Neutrophil (primary cell): Measurements from ENCODE around the gene SULT1E1.

ENCODE experiments used
- H3K27ac ChIP-seq: fragments of 200-600 bp; sonication (generic); 2 replicates; pipeline ENCODE4 v1.5.1; 2016; ENCODE audit warnings: mild to moderate bottlenecking, moderate library complexity
- H3K27me3 ChIP-seq: fragments of 200-600 bp; sonication (generic); 2 replicates; pipeline ENCODE4 v1.6.0; 2016; ENCODE audit warnings: mild to moderate bottlenecking
- H3K36me3 ChIP-seq: fragments of 200-600 bp; sonication (generic); 2 replicates; pipeline ENCODE4 v1.5.1; 2017
- H3K4me1 ChIP-seq, 2 experiments: fragments of 200-600 bp in 1 of 2; sonication (generic) in 1 of 2; 1 replicate in 1 of 2; 2 replicates in 1 of 2; pipeline versions ENCODE4 v1.5.1 to v1.6.1; 2013 to 2016; ENCODE audit warnings: low read depth in 1 of 2, low read length in 1 of 2, mild to moderate bottlenecking in 1 of 2, moderate library complexity in 1 of 2; ENCODE audit not compliant: control insufficient read depth in 1 of 2, insufficient read depth in 1 of 2
- H3K4me3 ChIP-seq, 2 experiments: fragments of 200-600 bp in 1 of 2; sonication (generic) in 1 of 2; 1 replicate in 1 of 2; 2 replicates in 1 of 2; pipeline ENCODE4 v1.5.1; 2013 to 2016; ENCODE audit warnings: low read depth in 1 of 2, low read length in 1 of 2, mild to moderate bottlenecking in 1 of 2, moderate library complexity in 1 of 2
- H3K9me3 ChIP-seq: fragments of 200-600 bp; sonication (generic); 2 replicates; pipeline ENCODE4 v1.5.1; 2016
- CTCF ChIP-seq: fragments of 200-600 bp; sonication (generic); IDR thresholded peaks from 2 replicates; pipeline ENCODE4 v1.5.1; 2016; ENCODE audit warnings: antibody characterized with exemption

SULT1E1 gene

GRCh38 chr4:69894186-69894585, 34.2 kb upstream of the SULT1E1 start:
- no peak overlapping the region for H3K4me3 ChIP-seq
- no peaks in the 10 kb centered on the region for H3K9me3 ChIP-seq
- H3K27ac ChIP-seq = no peak overlapping the region
- H3K27me3 ChIP-seq = peaks cover 16% of the 10 kb centered on the region
- no peaks in the 10 kb centered on the region for H3K36me3 ChIP-seq
- no peak for TF ChIP-seq CTCF
- no peaks in the 10 kb centered on the region for H3K4me1 ChIP-seq

- Histone ChIP-seq H3K27me3 (no peaks in the 10 kb centered on the region), H3K36me3 (no peaks in the 10 kb centered on the region), H3K27ac (no peak overlapping the region), H3K4me3 (no peak overlapping the region), H3K9me3 (no peaks in the 10 kb centered on the region), H3K4me1 (no peaks in the 10 kb centered on the region)
- TF ChIP-seq CTCF = no peak
These were observed 28.4 kb upstream of the SULT1E1 start for GRCh38 chr4:69888336-69888735.

GRCh38 chr4:69882150-69882549, 22.2 kb upstream of the SULT1E1 start:
- Histone ChIP-seq H3K36me3 (no peaks in the 10 kb centered on the region), H3K27ac (no peak overlapping the region), H3K4me1 (no peaks in the 10 kb centered on the region), H3K9me3 (no peaks in the 10 kb centered on the region), H3K27me3 (no peaks in the 10 kb centered on the region), H3K4me3 (no peak overlapping the region)
- no peak for TF ChIP-seq CTCF

GRCh38 chr4:69881173-69881773, 21.3 kb upstream of the SULT1E1 start:
- Histone ChIP-seq H3K27ac (no peak overlapping the region), H3K4me1 (no peaks in the 10 kb centered on the region), H3K27me3 (no peaks in the 10 kb centered on the region), H3K9me3 (no peaks in the 10 kb centered on the region), H3K36me3 (no peaks in the 10 kb centered on the region), H3K4me3 (no peak overlapping the region)
- TF ChIP-seq CTCF = peak; percentile 88

- Histone ChIP-seq H3K9me3 (no peaks in the 10 kb centered on the region), H3K27me3 (no peaks in the 10 kb centered on the region), H3K27ac (no peak overlapping the region), H3K4me3 (no peak overlapping the region), H3K4me1 (no peaks in the 10 kb centered on the region), H3K36me3 (no peaks in the 10 kb centered on the region)
- no peak for TF ChIP-seq CTCF
These were observed 18.3 kb upstream of the SULT1E1 start for GRCh38 chr4:69878250-69878649.

GRCh38 chr4:69877453-69877852, 17.5 kb upstream of the SULT1E1 start:
- Histone ChIP-seq H3K4me1 (no peaks in the 10 kb centered on the region), H3K27ac (no peak overlapping the region), H3K9me3 (no peaks in the 10 kb centered on the region), H3K36me3 (no peaks in the 10 kb centered on the region), H3K4me3 (no peak overlapping the region), H3K27me3 (no peaks in the 10 kb centered on the region)
- no peak for TF ChIP-seq CTCF
